ENCODE data around the gene PAXX.

The PAXX gene

DNA sequence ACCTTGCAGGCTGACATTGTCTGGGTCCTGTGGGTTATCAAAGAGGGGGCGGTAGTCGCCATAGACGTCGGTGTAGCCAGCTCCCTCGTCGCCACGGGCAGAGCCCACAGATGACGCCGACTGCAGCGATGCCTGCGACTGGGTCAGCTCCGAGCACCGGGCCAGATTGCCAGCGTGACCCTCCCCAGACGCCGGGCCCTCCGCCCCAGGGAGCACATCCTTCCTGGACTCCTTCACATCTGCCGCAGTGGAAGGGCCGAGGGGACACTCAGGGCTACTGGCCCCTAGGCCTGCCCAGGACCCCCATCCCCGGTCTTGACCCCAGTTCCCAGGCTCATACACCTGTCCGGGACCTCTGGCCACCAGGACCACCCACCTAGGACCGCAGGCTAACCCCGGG is 21.9 kb downstream of the PAXX start:
- Histone ChIP-seq H3K36me3 (ENCODE audit: insufficient read depth, low read length) (no peaks in the 10 kb centered on the region), H3K79me2 (ENCODE audit: insufficient read depth, low read length) (no peaks in the 10 kb centered on the region), H3K9me2 (ENCODE audit: low read depth, low read length) (no peaks in the 10 kb centered on the region), H3K27ac (ENCODE audit: low read depth, low read length, poor library complexity, severe bottlenecking) (no peak overlapping the region), H4K20me1 (ENCODE audit: insufficient read depth, low read length) (no peaks in the 10 kb centered on the region), H3K9me3 (ENCODE audit: low read length) (no peaks in the 10 kb centered on the region), H3K4me2 (ENCODE audit: low read length) (no peak overlapping the region), H3K4me1 (ENCODE audit: insufficient read depth, low read length, severe bottlenecking) (no peaks in the 10 kb centered on the region), H2AFZ (ENCODE audit: low read length) (no peak overlapping the region), H3K27me3 (ENCODE audit: insufficient read depth, low read length) (peaks cover 3% of the 10 kb centered on the region; the same call in 1 of the 2 replicates), H3K4me3 (ENCODE audit: low read depth, low read length, poor library complexity, severe bottlenecking) (no peak overlapping the region), H3F3A (ENCODE audit: insufficient read depth, low read length) (no peaks in the 10 kb centered on the region), H3K9ac (ENCODE audit: low read length) (no peak overlapping the region)
- no peak for TF ChIP-seq EZH2 (IDR thresholded peaks at IDR 0.05; ENCODE audit: borderline replicate concordance, low read length)
- TF ChIP-seq, protein P1, sequence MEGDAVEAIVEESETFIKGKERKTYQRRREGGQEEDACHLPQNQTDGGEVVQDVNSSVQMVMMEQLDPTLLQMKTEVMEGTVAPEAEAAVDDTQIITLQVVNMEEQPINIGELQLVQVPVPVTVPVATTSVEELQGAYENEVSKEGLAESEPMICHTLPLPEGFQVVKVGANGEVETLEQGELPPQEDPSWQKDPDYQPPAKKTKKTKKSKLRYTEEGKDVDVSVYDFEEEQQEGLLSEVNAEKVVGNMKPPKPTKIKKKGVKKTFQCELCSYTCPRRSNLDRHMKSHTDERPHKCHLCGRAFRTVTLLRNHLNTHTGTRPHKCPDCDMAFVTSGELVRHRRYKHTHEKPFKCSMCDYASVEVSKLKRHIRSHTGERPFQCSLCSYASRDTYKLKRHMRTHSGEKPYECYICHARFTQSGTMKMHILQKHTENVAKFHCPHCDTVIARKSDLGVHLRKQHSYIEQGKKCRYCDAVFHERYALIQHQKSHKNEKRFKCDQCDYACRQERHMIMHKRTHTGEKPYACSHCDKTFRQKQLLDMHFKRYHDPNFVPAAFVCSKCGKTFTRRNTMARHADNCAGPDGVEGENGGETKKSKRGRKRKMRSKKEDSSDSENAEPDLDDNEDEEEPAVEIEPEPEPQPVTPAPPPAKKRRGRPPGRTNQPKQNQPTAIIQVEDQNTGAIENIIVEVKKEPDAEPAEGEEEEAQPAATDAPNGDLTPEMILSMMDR (IDR thresholded peaks at IDR 0.05; ENCODE audit: low read length), result no peak

DNA sequence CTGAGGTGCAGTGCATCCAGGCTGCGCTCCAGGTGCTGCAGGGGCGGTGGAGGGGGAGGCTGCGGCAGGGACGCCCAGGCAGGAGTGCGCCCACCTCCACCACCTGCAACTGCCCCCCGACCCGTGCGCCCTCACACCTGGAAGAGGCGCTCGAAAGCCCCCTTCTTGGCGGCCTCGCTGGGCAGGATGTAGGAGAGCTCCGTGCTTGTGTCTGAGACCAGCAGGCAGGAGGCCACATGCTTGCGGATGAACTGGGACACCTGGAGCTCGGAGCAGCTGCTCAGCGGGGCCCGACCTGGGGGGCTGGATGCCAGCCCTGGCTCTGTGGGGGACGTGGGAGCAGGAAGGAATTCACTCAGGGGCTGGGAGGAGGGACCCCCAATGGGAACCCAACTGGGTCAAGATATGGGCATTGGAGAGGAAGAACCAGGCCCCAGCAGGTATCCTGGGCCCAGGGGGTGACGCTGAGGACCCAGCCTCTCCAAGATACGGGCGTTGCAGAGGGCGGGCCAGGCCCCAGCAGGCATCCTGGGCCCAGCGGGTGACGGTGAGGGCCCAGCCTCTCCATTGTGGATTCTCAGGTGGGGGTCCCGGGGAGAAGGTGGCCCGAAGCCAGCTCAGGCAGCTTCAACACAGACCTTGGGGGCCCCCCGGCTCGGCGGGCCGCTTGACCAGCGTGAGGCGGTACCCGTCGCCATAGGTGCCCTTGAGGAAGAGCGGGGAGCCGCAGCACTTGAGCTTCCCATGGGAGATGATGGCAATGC is 22.7 kb downstream of the PAXX start:
- H3K27me3 ChIP-seq (ENCODE audit: insufficient read depth, low read length), result peaks cover 3% of the 10 kb centered on the region; the same call in 1 of the 2 replicates
- no peaks in the 10 kb centered on the region for H3K9me2 ChIP-seq (ENCODE audit: low read depth, low read length)
- H3K36me3 ChIP-seq (ENCODE audit: insufficient read depth, low read length), result no peaks in the 10 kb centered on the region
- H3K9ac ChIP-seq (ENCODE audit: low read length), result no peak overlapping the region
- H3K9me3 ChIP-seq (ENCODE audit: low read length), result no peaks in the 10 kb centered on the region
- H3F3A ChIP-seq (ENCODE audit: insufficient read depth, low read length), result no peaks in the 10 kb centered on the region
- TF ChIP-seq, protein P1 (IDR thresholded peaks at IDR 0.05; ENCODE audit: low read length), result no peak
- TF ChIP-seq EZH2 (IDR thresholded peaks at IDR 0.05; ENCODE audit: borderline replicate concordance, low read length), result no peak
- H3K4me3 ChIP-seq (ENCODE audit: low read depth, low read length, poor library complexity, severe bottlenecking), result no peak overlapping the region
- H3K79me2 ChIP-seq (ENCODE audit: insufficient read depth, low read length), result no peaks in the 10 kb centered on the region
- H4K20me1 ChIP-seq (ENCODE audit: insufficient read depth, low read length), result no peaks in the 10 kb centered on the region
- H2AFZ ChIP-seq (ENCODE audit: low read length), result no peak overlapping the region
- no peak overlapping the region for H3K4me2 ChIP-seq (ENCODE audit: low read length)
- no peaks in the 10 kb centered on the region for H3K4me1 ChIP-seq (ENCODE audit: insufficient read depth, low read length, severe bottlenecking)
- H3K27ac ChIP-seq (ENCODE audit: low read depth, low read length, poor library complexity, severe bottlenecking), result no peak overlapping the region

DNA sequence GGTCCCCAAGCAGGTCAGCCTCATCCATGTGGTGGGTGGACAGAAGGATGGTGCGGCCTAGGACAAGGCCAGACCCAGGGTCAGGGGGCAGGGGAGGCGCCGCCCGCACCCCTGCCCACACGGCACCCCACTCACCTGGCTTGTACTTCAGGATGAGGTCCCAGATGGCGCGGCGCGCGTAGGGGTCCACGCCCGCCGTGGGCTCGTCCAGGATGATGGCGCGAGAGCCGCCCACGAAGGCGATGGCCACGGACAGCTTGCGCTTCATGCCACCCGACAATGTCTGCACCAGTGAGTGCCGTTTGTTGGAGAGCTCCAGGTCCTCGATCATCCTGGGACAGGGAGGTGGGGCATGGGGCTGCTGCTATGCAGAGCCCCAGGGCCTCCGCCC is 23.3 kb downstream of the PAXX start:
- H3K9ac ChIP-seq (ENCODE audit: low read length), result no peak overlapping the region
- H3F3A ChIP-seq (ENCODE audit: insufficient read depth, low read length), result no peaks in the 10 kb centered on the region
- H3K4me2 ChIP-seq (ENCODE audit: low read length), result no peak overlapping the region

More for the DNA sequence above, 23.3 kb downstream of the PAXX start:
- Histone ChIP-seq H3K9me2 (ENCODE audit: low read depth, low read length) (no peaks in the 10 kb centered on the region), H3K36me3 (ENCODE audit: insufficient read depth, low read length) (no peaks in the 10 kb centered on the region), H3K27ac (ENCODE audit: low read depth, low read length, poor library complexity, severe bottlenecking) (no peak overlapping the region), H2AFZ (ENCODE audit: low read length) (no peak overlapping the region), H4K20me1 (ENCODE audit: insufficient read depth, low read length) (no peaks in the 10 kb centered on the region), H3K79me2 (ENCODE audit: insufficient read depth, low read length) (no peaks in the 10 kb centered on the region), H3K9me3 (ENCODE audit: low read length) (no peaks in the 10 kb centered on the region), H3K27me3 (ENCODE audit: insufficient read depth, low read length) (peaks cover 3% of the 10 kb centered on the region; the same call in 1 of the 2 replicates), H3K4me3 (ENCODE audit: low read depth, low read length, poor library complexity, severe bottlenecking) (no peak overlapping the region), H3K4me1 (ENCODE audit: insufficient read depth, low read length, severe bottlenecking) (no peaks in the 10 kb centered on the region)
- TF ChIP-seq, protein P1 (IDR thresholded peaks at IDR 0.05; ENCODE audit: low read length), result no peak
- TF ChIP-seq EZH2 (IDR thresholded peaks at IDR 0.05; ENCODE audit: borderline replicate concordance, low read length), result no peak

All from OCI-LY1 (cell line).